Measurements from ENCODE around the gene ITGA11. TPM values are rescaled to one million over a fixed set of nuclear protein-coding genes. Genes with fewer than 3 reads are reported as not detected.

ITGA11 gene
- total RNA-seq, 4 donors from 2014 or later, result 3.3 to 15.8 (median 8.6) TPM

GRCh38 chr15:68421115-68421551 lies 10.8 kb downstream of the ITGA11 start:
- Histone ChIP-seq H3K4me1 (peaks cover 3 to 34% (median 17%) of the 10 kb centered on the region in 4 donors), H3K27ac (replicated peaks in 1 of 4) (peak overlapping the region in 2 of 4 donors; percentile 7 to 13)

GRCh38 chr15:68420186-68420684 lies 11.7 kb downstream of the ITGA11 start:
- Histone ChIP-seq H3K36me3 (no peaks in the 10 kb centered on the region), H3K27ac (replicated peaks in 1 of 4) (peak overlapping the region in 1 of 4 donors; percentile 40), H3K9me3 (no peaks in the 10 kb centered on the region), H3K27me3 (no peaks in the 10 kb centered on the region), H3K4me1 (peaks cover 3 to 34% (median 17%) of the 10 kb centered on the region in 4 donors), H3K4me3 (no peak overlapping the region)
- intact Hi-C loops (cut with DNase I), result no loop called here
- 86% methylated on average over 4 of the region's 4 CpGs for WGBS
- DNase-seq (ENCODE audit: extremely low spot score), result peak; percentile 87
- TF ChIP-seq POLR2AphosphoS5 (IDR thresholded peaks at IDR 0.05) (no peak), CTCF (IDR thresholded peaks at IDR 0.05) (no peak), EP300 (IDR thresholded peaks at IDR 0.05) (no peak), POLR2A (IDR thresholded peaks at IDR 0.05; ENCODE audit: low read depth) (no peak)

More at GRCh38 chr15:68421115-68421551, 10.8 kb downstream of the ITGA11 start:
- no peak overlapping the region for H3K4me3 ChIP-seq
- DNase-seq (ENCODE audit: extremely low spot score), result peak; percentile 91
- 87% methylated on average over 7 of the region's 7 CpGs for WGBS
- H3K9me3 ChIP-seq, result no peaks in the 10 kb centered on the region
- H3K27me3 ChIP-seq, result peaks cover 0 to 5% (median 0%) of the 10 kb centered on the region in 4 donors
- intact Hi-C loops (cut with DNase I), result no loop called here
- no peaks in the 10 kb centered on the region for H3K36me3 ChIP-seq
- TF ChIP-seq EP300 (IDR thresholded peaks at IDR 0.05) (no peak), POLR2AphosphoS5 (IDR thresholded peaks at IDR 0.05) (no peak), CTCF (IDR thresholded peaks at IDR 0.05) (no peak), POLR2A (IDR thresholded peaks at IDR 0.05; ENCODE audit: low read depth) (no peak)

- WGBS, result 88% methylated on average over 5 of the region's 5 CpGs
- DNase-seq (ENCODE audit: extremely low spot score), result peak; percentile 80
- TF ChIP-seq POLR2A (IDR thresholded peaks at IDR 0.05; ENCODE audit: low read depth), result no peak
- TF ChIP-seq POLR2AphosphoS5 (IDR thresholded peaks at IDR 0.05), result no peak
- TF ChIP-seq CTCF (IDR thresholded peaks at IDR 0.05), result no peak
- no peak for TF ChIP-seq EP300 (IDR thresholded peaks at IDR 0.05)
These were observed 12.4 kb downstream of the ITGA11 start for GRCh38 chr15:68419301-68420175.

GRCh38 chr15:68418611-68419161 lies 13.3 kb downstream of the ITGA11 start:
- H3K4me1 ChIP-seq, result peaks cover 3 to 34% (median 21%) of the 10 kb centered on the region in 4 donors
- H3K36me3 ChIP-seq, result no peaks in the 10 kb centered on the region
- H3K9me3 ChIP-seq, result no peaks in the 10 kb centered on the region
- H3K27ac ChIP-seq (replicated peaks in 1 of 4), result peak overlapping the region; percentile 16 to 53 (median 29)
- TF ChIP-seq POLR2AphosphoS5 (IDR thresholded peaks at IDR 0.05) (no peak), CTCF (IDR thresholded peaks at IDR 0.05) (no peak), EP300 (IDR thresholded peaks at IDR 0.05) (no peak), POLR2A (IDR thresholded peaks at IDR 0.05; ENCODE audit: low read depth) (no peak)
- no peaks in the 10 kb centered on the region for H3K27me3 ChIP-seq
- intact Hi-C loops (cut with DNase I), result no loop called here
- H3K4me3 ChIP-seq, result no peak overlapping the region
- 25% methylated on average over 6 of the region's 6 CpGs for WGBS
- peak; percentile 91 for DNase-seq (ENCODE audit: extremely low spot score)

More at GRCh38 chr15:68419301-68420175, 12.4 kb downstream of the ITGA11 start:
- Histone ChIP-seq H3K9me3 (no peaks in the 10 kb centered on the region), H3K4me1 (peaks cover 3 to 34% (median 17%) of the 10 kb centered on the region in 4 donors), H3K27ac (replicated peaks in 1 of 4) (peak overlapping the region in 3 of 4 donors; percentile 16 to 53 (median 40)), H3K4me3 (no peak overlapping the region), H3K36me3 (no peaks in the 10 kb centered on the region), H3K27me3 (no peaks in the 10 kb centered on the region)
- intact Hi-C loops (cut with DNase I), result no loop called here
